A673 (cell line): ENCODE measurements around the gene ADGRL3. TPM values are rescaled to one million over a fixed set of nuclear protein-coding genes. Genes with fewer than 3 reads are reported as not detected.

Experiments
- BruUV-seq: library from RNA; stranded (reverse); fragments of 400-500 nt; replicated peaks from 2 replicates; lab custom pipeline; 2021; lab: Mats Ljungman, UMichigan
- CTCF ChIA-PET: fragments of 300-600 bp; sonication (Branson Sonifier 250); formaldehyde crosslinking; loops from one replicate; lab custom pipeline; 2022; ENCODE audit warnings: antibody characterized with exemption; lab: Charles Lee
- POLR2A ChIA-PET: fragments of 300-600 bp; sonication (Branson Sonifier 250); formaldehyde crosslinking; loops from one replicate; lab custom pipeline; 2022; ENCODE audit warnings: antibody characterized with exemption; ENCODE audit not compliant: low non-redundant PET; lab: Charles Lee
- DNase-seq: peaks from one replicate; pipeline ENCODE4 v3.0.0-alpha.2; 2015; ENCODE audit warnings: low spot score
- H3K27ac ChIP-seq: fragments of 200-600 bp; sonication (generic); 2 replicates; pipeline ENCODE4 v1.5.1; 2016; ENCODE audit warnings: mixed run types, low read depth, mild to moderate bottlenecking, mixed read lengths, antibody characterized with exemption, low read length; ENCODE audit not compliant: poor library complexity, severe bottlenecking
- H3K27me3 ChIP-seq: fragments of 200-600 bp; sonication (generic); replicated peaks from 2 replicates; pipeline ENCODE4 v1.6.1; 2017; ENCODE audit warnings: mixed run types, low read depth, mild to moderate bottlenecking, mixed read lengths, antibody characterized with exemption, low read length; ENCODE audit not compliant: insufficient read depth, poor library complexity
- H3K36me3 ChIP-seq: fragments of 200-600 bp; sonication (generic); 2 replicates; pipeline ENCODE4 v1.6.1; 2016; ENCODE audit warnings: mixed run types, mild to moderate bottlenecking, mixed read lengths, antibody characterized with exemption, low read length; ENCODE audit not compliant: insufficient read depth, poor library complexity, severe bottlenecking
- H3K4me1 ChIP-seq: fragments of 200-600 bp; sonication (generic); 2 replicates; pipeline ENCODE4 v1.6.1; 2017; ENCODE audit warnings: mixed run types, mild to moderate bottlenecking, mixed read lengths, antibody characterized with exemption, low read length; ENCODE audit not compliant: insufficient read depth, poor library complexity, severe bottlenecking
- H3K4me3 ChIP-seq: fragments of 200-600 bp; sonication (generic); 2 replicates; pipeline ENCODE4 v1.5.1; 2016; ENCODE audit warnings: low read depth, mixed run types, mild to moderate bottlenecking, mixed read lengths, low read length; ENCODE audit not compliant: poor library complexity, severe bottlenecking
- H3K9me3 ChIP-seq: fragments of 200-600 bp; sonication (generic); 2 replicates; pipeline ENCODE4 v1.6.1; 2016; ENCODE audit warnings: mixed run types, low read depth, mild to moderate bottlenecking, mixed read lengths, antibody characterized with exemption, low read length; ENCODE audit not compliant: poor library complexity, severe bottlenecking
- CTCF ChIP-seq: fragments of 300-800, 200-600 bp; sonication (generic); conservative IDR thresholded peaks from 2 replicates; pipeline ENCODE4 v1.5.1; 2017; ENCODE audit warnings: low read depth, mild to moderate bottlenecking, antibody characterized with exemption, low read length, moderate library complexity, mixed read lengths
- EZH2 ChIP-seq: fragments of 200-600 bp; sonication (generic); IDR thresholded peaks from 2 replicates; pipeline ENCODE4 v1.6.1; 2017; ENCODE audit warnings: borderline replicate concordance, low read depth, mild to moderate bottlenecking, mixed read lengths, antibody characterized with exemption, low read length; ENCODE audit not compliant: poor library complexity, severe bottlenecking
- intact Hi-C: fragments of 100-400 bp; cut with micrococcal nuclease; formaldehyde crosslinking; loops from one replicate; pipeline ENCODE4 v1.10.0; 2022; ENCODE audit not compliant: unreplicated experiment
- total RNA-seq: library from RNA; stranded (reverse); gene quantifications from 2 replicates; pipeline ENCODE4 v1.2.3, GENCODE V29; 2021

Gene ADGRL3
- total RNA-seq, 1 experiment from 2014 or later, result not detected

DNA sequence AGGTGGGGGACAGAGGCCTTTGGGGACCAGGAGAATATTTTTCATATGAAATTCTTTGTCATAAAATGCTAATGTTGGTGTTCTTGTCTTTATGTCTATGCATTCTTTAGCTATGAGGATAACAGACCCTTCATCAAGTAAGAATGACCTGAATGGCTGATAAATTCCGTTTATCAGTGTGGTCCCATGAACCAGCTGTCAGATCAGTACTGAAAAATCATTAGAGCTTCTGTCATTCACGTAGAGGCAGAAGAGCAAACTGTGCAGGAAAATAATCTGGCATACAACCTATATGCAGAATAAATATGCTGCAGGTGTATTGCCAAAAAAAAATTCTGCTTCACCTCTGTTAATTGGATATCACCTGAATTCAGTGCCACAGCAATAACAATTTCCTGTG lies 828.6 kb downstream of the ADGRL3 start:
- intact Hi-C loops, result no loop called here
- CTCF ChIA-PET, result no interaction called here
- H3K27me3 ChIP-seq, result no peaks in the 10 kb centered on the region
- POLR2A ChIA-PET, result no interaction called here
- no peak overlapping the region for H3K27ac ChIP-seq
- no TSS peak for BruUV-seq
- no peak for DNase-seq
- H3K9me3 ChIP-seq, result no peaks in the 10 kb centered on the region
- H3K4me3 ChIP-seq, result no peak overlapping the region
- TF ChIP-seq EZH2 (no peak), CTCF (no peak)
- no peaks in the 10 kb centered on the region for H3K4me1 ChIP-seq
- H3K36me3 ChIP-seq, result no peaks in the 10 kb centered on the region

GRCh38 chr4:62030958-62031357 lies 830.8 kb downstream of the ADGRL3 start:
- DNase-seq, result no peak
- no peaks in the 10 kb centered on the region for H3K27me3 ChIP-seq
- TF ChIP-seq CTCF (no peak), EZH2 (no peak)
- BruUV-seq, result no TSS peak
- no peaks in the 10 kb centered on the region for H3K36me3 ChIP-seq
- intact Hi-C loops, result no loop called here
- no peak overlapping the region for H3K27ac ChIP-seq
- no peak overlapping the region for H3K4me3 ChIP-seq
- ChIA-PET POLR2A (no interaction called here), CTCF (no interaction called here)
- no peaks in the 10 kb centered on the region for H3K9me3 ChIP-seq
- H3K4me1 ChIP-seq, result no peaks in the 10 kb centered on the region

DNA sequence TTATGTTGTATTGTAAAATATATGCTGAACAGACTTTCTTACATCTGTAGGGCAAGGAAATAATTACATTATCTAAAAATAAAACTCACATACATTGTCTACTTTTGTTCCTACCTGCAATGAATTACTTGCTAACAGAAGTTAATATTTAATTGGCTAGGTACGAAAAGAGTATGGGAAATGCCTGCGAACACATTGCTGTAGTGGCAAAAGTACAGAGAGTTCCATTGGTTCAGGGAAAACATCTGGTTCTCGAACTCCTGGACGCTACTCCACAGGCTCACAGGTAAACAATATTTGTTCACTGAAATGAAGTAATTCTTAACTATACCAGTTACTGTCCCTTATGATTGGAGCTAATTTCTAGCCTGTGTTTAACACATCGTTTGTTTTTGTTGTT lies 837.4 kb downstream of the ADGRL3 start:
- POLR2A ChIA-PET, result no interaction called here
- CTCF ChIA-PET, result no interaction called here
- no peak for DNase-seq
- Histone ChIP-seq H3K27ac (no peak overlapping the region), H3K36me3 (no peaks in the 10 kb centered on the region), H3K4me1 (no peaks in the 10 kb centered on the region), H3K4me3 (no peak overlapping the region), H3K27me3 (no peaks in the 10 kb centered on the region), H3K9me3 (no peaks in the 10 kb centered on the region)
- intact Hi-C loops, result no loop called here
- TF ChIP-seq EZH2 (no peak), CTCF (no peak)
- no TSS peak for BruUV-seq
